HG03066 (cell line): ENCODE results near the gene MRPL51.
"Not testable (repeated sequence)": the region's sequence is repeated elsewhere in the genome, so short reads cannot be mapped to it uniquely, and the experiment has no call there.

Experiments used
- ATAC-seq: cut with Tn5 transposase; IDR thresholded peaks from one replicate; pipeline ENCODE4 v1.9.1; 2021; ENCODE audit warnings: low read depth; ENCODE audit not compliant: unreplicated experiment

Gene MRPL51

GRCh38 chr12:6490673-6491072 is 2.4 kb downstream of the MRPL51 start:
- not testable (repeated sequence) for ATAC-seq

- no peak for ATAC-seq
These were observed 3.6 kb downstream of the MRPL51 start for GRCh38 chr12:6489449-6489848.

GRCh38 chr12:6488240-6488639 is 4.8 kb downstream of the MRPL51 start:
- ATAC-seq: no peak

DNA sequence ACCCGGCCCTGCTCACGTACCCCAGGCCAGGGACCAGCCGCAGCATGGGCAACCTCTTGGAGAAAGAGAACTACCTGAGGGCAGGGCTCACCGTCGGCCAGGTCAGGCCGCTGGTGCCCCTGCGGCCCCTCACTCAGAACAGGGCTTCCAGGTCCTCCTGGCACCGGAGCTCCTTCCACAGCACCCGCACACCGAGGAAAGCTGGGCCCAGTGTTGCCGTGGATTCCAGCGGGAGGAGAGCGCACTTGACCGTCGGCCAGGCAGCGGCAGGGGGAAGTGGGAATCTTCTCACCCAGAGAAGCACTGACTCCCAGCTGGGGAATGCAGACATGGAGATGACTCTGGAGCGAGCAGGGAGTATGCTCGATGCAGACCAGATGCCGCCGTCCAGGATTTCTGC is 14.6 kb downstream of the MRPL51 start:
- no peak for ATAC-seq

DNA sequence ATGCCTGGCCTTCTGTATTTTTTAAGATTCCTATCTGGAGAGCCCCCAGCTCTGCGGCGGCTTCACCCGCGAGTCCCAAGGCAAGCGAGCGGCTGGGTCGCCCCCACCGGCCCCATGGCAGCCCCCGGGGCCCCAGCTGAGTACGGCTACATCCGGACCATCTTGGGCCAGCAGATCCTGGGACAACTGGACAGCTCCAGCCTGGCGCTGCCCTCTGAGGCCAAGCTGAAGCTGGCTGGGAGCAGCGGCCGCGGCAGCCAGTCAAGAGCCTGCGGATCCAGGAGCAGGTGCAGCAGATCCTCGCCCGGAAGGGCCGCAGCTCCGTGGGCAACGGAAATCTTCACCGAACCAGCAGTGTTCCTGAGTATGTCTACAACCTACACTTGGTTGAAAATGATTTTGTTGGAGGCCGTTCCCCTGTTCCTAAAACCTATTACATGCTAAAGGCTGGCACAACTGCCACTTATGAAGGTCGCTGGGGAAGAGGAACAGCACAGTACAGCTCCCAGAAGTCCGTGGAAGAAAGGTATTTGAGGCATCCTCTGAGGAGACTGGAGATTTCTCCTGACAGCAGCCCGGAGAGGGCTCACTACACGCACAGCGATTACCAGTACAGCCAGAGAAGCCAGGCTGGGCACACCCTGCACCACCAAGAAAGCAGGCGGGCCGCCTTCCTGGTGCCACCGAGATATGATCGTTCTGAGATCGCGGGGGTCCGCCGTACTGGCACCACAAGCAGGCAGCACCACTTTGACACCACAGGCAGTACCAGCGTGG is 15.3 kb downstream of the MRPL51 start:
- not testable (repeated sequence) for ATAC-seq

- no peak for ATAC-seq
These were observed 16.6 kb downstream of the MRPL51 start for GRCh38 chr12:6476489-6476888.

- ATAC-seq: not testable (repeated sequence)
These were observed 17.7 kb downstream of the MRPL51 start for GRCh38 chr12:6475233-6475975.

DNA sequence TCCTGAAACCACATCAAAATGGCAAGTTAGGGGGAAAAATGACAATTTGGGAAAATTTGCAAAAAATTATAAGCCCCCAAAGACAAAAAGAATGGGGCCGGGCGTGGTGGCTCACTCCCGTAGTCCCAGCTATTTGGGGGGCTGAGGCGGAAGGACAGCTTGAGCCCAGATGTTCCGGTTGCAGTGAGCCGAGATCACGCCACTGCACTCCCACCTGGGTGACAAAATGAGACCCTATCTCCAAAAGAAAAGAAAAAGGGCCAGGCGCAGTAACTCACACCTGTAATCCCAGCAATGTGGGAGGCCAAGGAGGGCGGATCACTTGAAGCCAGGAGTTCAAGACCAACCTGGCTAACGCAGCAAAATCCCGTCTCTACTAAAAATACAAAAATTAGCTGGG is 20.6 kb downstream of the MRPL51 start:
- ATAC-seq: no peak

GRCh38 chr12:6471989-6472360 is 21.1 kb downstream of the MRPL51 start:
- no peak for ATAC-seq

- peak; percentile 84 for ATAC-seq
These were observed 22.5 kb downstream of the MRPL51 start, which contains the start of gene VAMP1 for GRCh38 chr12:6470375-6471163. VAMP1 (minus strand) TSS chr12:6470677; CDS start chr12:6470531, 146 bp downstream.

DNA sequence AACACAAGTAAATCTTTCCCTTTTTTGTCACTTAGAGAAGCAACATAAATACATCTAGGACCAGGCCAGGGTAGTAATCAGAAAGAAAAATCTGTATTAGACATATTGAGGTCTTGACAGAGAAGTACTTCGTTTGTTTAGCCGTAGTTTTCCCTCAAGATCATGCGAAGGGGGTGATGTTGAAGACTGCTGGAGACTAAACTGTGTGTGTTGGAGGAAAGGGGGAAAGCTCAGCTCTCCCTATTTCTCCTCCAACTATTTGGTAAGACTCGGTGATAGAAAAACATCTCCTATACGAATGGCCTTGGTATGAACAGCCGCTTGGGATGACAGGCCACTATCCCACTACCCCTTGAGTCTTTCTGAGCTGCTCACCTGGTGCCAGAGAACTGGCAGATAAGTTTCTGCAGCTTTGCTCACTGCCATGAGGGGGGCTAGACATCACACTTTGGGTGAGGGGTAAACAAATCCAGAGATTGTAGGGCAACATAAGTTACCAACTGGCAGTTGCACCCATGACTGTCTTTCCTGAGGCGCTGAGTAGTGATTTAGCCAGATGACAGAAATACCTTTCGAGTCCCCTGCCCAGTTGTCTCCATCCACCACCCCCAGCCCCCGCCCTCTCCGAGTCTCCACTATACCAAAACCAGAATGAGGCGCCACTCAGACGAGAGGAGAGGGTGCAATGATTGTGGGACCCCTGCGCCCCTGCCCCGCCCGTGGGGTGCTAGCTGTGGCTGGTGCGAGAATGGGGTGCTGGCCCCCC is 23.3 kb downstream of the MRPL51 start:
- ATAC-seq: no peak

DNA sequence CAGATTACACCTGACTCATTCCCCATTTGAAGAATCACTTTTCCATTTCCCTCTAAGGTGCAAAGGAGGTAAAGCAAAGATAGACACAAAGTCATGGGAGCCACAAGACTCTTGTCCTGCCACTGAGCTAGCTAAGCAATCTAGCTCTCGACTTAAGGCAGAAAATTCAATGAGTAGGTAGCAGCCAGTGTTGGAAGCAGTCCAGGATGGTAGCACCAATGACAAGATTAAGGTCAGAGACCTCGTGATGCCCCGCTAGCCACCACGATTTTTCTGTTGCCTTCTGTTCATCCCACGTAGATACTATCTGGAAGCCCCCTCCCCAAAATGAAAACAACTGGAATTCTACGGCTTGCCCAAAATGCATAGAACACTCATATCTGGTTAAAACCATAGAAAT is 24.0 kb downstream of the MRPL51 start:
- no peak for ATAC-seq

DNA sequence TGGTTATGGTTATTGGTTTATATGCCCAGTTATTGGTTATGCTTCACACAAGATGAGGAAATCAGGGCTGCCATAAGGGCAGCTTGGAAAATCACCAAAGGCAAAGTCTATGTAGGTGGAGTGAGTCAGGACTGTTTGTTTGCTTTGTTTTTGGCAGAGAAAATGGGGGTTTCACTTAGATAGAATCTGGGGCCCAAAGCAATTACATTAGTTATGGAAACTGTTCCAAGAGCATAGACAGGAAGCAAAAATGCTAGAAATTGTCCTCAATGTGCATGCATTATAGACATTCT is 24.8 kb downstream of the MRPL51 start:
- no peak for ATAC-seq

DNA sequence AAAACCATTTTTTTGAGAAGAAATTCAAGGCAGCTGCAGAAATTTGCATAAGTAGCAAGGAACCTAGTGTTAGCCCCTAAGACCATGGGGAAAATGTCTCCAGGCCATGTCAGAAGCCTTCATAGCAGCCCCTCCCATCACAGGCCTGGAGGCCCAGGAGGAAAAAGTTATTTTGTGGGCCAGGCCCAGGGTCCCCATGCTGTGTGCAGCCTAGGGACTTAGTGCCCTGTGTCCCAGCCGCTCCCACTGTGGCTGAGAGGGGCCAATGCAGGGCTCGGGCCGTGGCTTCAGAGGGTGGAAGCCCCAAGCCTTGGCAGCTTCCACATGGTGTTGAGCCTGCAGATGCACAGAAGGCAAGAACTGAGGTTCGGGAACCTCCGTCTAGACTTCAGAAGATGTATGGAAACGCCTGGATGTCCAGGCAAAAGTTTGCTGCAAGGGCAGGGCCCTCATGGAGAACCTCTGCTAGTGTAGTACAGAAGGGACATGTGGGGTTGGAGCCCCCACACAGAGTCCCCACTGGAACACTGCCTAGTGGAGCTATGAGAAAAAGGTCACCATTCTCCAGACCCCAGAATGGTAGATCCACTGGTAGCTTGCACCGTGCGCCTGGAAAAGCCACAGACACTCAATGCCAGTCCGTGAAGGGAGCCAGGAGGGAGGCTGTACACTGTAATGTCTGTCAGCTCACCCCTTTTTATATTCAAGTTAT is 25.3 kb downstream of the MRPL51 start:
- not testable (repeated sequence) for ATAC-seq

DNA sequence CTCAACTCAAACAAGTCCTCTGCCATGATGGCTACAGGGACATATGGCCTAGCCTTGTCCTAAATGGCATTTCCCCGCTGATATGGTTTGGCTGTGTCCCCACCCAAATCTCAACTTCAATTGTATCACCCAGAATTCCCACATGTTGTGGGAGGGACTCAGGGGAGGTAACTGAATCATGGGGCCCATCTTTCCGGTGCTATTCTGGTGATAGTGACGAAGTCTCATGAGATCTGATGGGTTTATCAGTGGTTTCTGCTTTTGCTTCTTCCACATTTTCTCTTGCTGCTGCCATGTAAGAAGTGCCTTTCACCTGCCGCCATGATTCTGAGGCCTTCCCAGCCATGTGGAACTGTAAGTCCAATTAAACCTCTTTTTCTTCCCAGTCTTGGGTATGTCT is 26.3 kb downstream of the MRPL51 start:
- ATAC-seq: not testable (repeated sequence)

DNA sequence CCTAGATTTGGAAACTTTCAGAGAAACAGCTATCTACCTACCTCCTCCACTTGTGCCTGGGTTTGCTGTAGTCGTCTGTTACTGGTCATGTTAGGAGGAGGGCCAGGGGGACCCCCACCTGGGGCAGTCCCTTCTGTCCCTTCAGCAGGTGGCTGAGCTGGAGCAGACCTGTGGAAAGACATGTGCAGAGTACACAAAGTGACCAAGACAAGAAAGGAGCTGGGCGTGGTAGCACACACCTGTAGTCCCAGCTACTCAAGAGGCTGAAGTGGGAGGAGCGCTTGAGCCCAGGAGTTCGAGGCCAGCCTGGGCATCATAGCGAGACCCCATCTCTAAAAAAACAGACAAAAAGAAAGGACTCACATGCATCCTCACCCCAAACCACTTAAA is 26.9 kb downstream of the MRPL51 start:
- ATAC-seq: no peak

DNA sequence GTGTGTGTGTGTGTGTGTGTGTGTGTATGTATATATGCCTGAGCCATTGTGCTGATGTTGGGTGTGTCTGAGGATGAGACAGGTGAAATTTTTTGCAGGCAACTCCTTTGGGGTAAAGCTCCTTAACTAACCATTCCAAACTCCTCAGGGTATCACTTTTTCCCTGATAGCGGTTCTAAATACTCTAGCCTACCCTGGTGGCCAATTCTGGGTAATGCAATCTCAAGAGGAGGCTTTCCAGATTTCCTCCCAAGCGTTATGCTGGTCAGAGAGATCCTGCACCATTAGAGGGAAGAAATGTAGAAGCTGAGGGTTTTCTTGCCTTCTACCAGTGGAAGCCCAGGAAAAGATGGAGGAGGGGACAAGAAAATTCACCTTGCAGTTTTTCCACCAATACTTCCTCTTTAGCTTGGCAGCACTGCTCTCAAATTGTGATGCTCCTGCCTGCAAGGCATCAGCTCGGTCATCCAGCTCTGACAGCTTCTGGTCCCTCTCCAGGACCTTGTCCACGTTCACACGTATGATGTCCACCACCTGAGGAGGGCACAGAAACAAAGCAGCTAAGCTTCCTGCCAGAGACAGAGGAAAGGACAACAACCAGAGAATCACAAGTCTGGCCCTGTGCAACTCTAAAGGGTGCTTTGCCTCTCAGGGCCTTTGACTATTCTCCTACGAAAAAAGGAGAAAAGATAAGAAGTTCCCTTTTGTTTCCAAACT is 27.4 kb downstream of the MRPL51 start:
- ATAC-seq: no peak

- ATAC-seq: no peak
These were observed 28.5 kb downstream of the MRPL51 start for GRCh38 chr12:6464531-6464930.

GRCh38 chr12:6463858-6464257 is 29.2 kb downstream of the MRPL51 start:
- ATAC-seq: no peak
